Measurements from ENCODE around the gene PITRM1. TPM values are rescaled to one million over a fixed set of nuclear protein-coding genes. Genes with fewer than 3 reads are reported as not detected.

The PITRM1 gene
- total RNA-seq, 1 experiment from 2014 or later = 40.7 TPM

DNA sequence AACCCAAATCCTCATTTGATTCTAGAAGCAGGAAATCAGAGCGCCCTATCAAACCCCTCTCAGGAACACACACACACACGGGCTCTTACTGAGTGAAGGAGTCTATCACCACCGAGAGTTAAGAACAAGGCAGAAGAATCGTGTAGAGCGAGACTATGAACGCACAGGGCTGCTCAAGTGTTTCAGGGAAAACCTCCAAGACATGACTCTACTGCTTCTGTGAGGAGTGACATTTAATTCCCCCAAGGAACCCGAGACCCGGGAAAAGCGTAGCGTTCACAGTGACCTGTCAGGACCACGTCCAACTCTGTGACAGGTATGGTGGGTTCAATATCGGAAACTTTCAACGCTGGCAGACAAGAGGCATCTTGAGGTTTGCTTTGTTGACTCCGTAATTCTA, 21.6 kb downstream of the PITRM1 start:
- Mint-ChIP-seq H3K27me3 (ENCODE audit: low read depth) (no peaks in the 10 kb centered on the region), H3K36me3 (peaks cover 43% of the 10 kb centered on the region), H3K27ac (no peak overlapping the region; the same call in 1 of the 2 replicates), H3K4me1 (no peaks in the 10 kb centered on the region), H3K9me3 (no peaks in the 10 kb centered on the region), H3K4me3 (no peak overlapping the region)
- CTCF ChIA-PET = interaction anchor here (0.6 kb wide), 1 partner anchor 228 kb away, joined by 3 read pairs; no protein-coding TSS in a partner anchor
- no peak for ATAC-seq
- POLR2A ChIA-PET = no interaction called here
- DNase-seq (ENCODE audit: low spot score) = no peak
- TF ChIP-seq SMAD4 (CRISPR knock-in tag; IDR thresholded peaks at IDR 0.05) = no peak
- no peak for TF ChIP-seq HMGA2 (CRISPR knock-in tag; IDR thresholded peaks at IDR 0.05)
- no peak for TF ChIP-seq SP1 (CRISPR knock-in tag; conservative IDR thresholded peaks at IDR 0.05)
- no peak for TF ChIP-seq JAZF1 (CRISPR knock-in tag; IDR thresholded peaks at IDR 0.05)
- TF ChIP-seq, protein P1, sequence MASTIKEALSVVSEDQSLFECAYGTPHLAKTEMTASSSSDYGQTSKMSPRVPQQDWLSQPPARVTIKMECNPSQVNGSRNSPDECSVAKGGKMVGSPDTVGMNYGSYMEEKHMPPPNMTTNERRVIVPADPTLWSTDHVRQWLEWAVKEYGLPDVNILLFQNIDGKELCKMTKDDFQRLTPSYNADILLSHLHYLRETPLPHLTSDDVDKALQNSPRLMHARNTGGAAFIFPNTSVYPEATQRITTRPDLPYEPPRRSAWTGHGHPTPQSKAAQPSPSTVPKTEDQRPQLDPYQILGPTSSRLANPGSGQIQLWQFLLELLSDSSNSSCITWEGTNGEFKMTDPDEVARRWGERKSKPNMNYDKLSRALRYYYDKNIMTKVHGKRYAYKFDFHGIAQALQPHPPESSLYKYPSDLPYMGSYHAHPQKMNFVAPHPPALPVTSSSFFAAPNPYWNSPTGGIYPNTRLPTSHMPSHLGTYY (CRISPR knock-in tag; IDR thresholded peaks at IDR 0.05) = no peak
- no peak for TF ChIP-seq GABPB1 (CRISPR knock-in tag; IDR thresholded peaks at IDR 0.05)
- TF ChIP-seq ZNF219 (CRISPR knock-in tag; IDR thresholded peaks at IDR 0.05; ENCODE audit: borderline replicate concordance) = no peak
- TF ChIP-seq ELF4 (CRISPR knock-in tag; IDR thresholded peaks at IDR 0.05; ENCODE audit: low read depth) = no peak
- TF ChIP-seq OVOL2 (CRISPR knock-in tag; IDR thresholded peaks at IDR 0.05; ENCODE audit: borderline replicate concordance) = no peak
- TF ChIP-seq ZNF423 (CRISPR knock-in tag; IDR thresholded peaks at IDR 0.05) = no peak
- TF ChIP-seq, protein P2, sequence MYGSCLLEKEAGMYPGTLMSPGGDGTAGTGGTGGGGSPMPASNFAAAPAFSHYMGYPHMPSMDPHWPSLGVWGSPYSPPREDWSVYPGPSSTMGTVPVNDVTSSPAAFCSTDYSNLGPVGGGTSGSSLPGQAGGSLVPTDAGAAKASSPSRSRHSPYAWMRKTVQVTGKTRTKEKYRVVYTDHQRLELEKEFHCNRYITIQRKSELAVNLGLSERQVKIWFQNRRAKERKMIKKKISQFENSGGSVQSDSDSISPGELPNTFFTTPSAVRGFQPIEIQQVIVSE (CRISPR knock-in tag; IDR thresholded peaks at IDR 0.05; ENCODE audit: borderline replicate concordance) = no peak
- TF ChIP-seq, protein P3, sequence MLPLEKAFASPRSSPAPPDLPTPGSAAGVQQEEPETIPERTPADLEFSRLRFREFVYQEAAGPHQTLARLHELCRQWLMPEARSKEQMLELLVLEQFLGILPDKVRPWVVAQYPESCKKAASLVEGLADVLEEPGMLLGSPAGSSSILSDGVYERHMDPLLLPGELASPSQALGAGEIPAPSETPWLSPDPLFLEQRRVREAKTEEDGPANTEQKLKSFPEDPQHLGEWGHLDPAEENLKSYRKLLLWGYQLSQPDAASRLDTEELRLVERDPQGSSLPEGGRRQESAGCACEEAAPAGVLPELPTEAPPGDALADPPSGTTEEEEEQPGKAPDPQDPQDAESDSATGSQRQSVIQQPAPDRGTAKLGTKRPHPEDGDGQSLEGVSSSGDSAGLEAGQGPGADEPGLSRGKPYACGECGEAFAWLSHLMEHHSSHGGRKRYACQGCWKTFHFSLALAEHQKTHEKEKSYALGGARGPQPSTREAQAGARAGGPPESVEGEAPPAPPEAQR (CRISPR knock-in tag; IDR thresholded peaks at IDR 0.05) = no peak
- TF ChIP-seq PRRX2 (CRISPR knock-in tag; IDR thresholded peaks at IDR 0.05) = no peak
- no peak for TF ChIP-seq NR1H2 (CRISPR knock-in tag; IDR thresholded peaks at IDR 0.05)
- TF ChIP-seq, protein P4, sequence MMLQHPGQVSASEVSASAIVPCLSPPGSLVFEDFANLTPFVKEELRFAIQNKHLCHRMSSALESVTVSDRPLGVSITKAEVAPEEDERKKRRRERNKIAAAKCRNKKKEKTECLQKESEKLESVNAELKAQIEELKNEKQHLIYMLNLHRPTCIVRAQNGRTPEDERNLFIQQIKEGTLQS (CRISPR knock-in tag; conservative IDR thresholded peaks at IDR 0.05) = no peak
- TF ChIP-seq ETV6 (CRISPR knock-in tag; IDR thresholded peaks at IDR 0.05) = no peak
- TF ChIP-seq FOXP1 (CRISPR knock-in tag; IDR thresholded peaks at IDR 0.05; ENCODE audit: borderline replicate concordance) = no peak
- TF ChIP-seq, protein P5, sequence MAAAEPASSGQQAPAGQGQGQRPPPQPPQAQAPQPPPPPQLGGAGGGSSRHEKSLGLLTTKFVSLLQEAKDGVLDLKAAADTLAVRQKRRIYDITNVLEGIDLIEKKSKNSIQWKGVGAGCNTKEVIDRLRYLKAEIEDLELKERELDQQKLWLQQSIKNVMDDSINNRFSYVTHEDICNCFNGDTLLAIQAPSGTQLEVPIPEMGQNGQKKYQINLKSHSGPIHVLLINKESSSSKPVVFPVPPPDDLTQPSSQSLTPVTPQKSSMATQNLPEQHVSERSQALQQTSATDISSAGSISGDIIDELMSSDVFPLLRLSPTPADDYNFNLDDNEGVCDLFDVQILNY (CRISPR knock-in tag; IDR thresholded peaks at IDR 0.05) = no peak

DNA sequence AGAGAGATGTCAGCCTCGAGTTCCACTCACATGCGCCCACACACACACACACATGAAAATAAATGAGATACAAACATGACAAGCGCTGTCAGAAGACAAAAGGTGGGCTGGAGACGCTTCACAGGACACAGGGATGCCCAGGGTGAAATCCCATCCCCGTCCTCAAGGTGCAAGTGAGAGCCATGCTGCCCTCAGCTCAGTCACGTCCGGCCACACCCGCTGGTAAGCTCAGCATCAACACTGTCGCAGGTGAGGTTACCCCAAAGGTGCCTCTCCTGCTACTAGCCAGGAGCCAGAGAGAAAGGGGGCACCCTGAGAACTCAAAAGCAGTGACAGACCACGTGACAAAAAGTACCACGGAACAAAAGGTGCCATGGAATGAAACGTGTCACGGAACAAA, 22.2 kb downstream of the PITRM1 start:
- Mint-ChIP-seq H3K9me3 (no peaks in the 10 kb centered on the region), H3K4me1 (no peaks in the 10 kb centered on the region), H3K4me3 (no peak overlapping the region), H3K27ac (no peak overlapping the region), H3K36me3 (peaks cover 47% of the 10 kb centered on the region), H3K27me3 (ENCODE audit: low read depth) (no peaks in the 10 kb centered on the region)
- no peak for ATAC-seq
- ChIA-PET POLR2A (no interaction called here), CTCF (interaction anchor here (0.6 kb wide), 1 partner anchor 227 kb away, joined by 3 read pairs; no protein-coding TSS in a partner anchor)
- DNase-seq (ENCODE audit: low spot score) = no peak
- TF ChIP-seq, protein P6, sequence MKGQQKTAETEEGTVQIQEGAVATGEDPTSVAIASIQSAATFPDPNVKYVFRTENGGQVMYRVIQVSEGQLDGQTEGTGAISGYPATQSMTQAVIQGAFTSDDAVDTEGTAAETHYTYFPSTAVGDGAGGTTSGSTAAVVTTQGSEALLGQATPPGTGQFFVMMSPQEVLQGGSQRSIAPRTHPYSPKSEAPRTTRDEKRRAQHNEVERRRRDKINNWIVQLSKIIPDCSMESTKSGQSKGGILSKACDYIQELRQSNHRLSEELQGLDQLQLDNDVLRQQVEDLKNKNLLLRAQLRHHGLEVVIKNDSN (CRISPR knock-in tag; IDR thresholded peaks at IDR 0.05) = no peak
- TF ChIP-seq, protein P3 (CRISPR knock-in tag; IDR thresholded peaks at IDR 0.05) = no peak
- TF ChIP-seq, protein P7, sequence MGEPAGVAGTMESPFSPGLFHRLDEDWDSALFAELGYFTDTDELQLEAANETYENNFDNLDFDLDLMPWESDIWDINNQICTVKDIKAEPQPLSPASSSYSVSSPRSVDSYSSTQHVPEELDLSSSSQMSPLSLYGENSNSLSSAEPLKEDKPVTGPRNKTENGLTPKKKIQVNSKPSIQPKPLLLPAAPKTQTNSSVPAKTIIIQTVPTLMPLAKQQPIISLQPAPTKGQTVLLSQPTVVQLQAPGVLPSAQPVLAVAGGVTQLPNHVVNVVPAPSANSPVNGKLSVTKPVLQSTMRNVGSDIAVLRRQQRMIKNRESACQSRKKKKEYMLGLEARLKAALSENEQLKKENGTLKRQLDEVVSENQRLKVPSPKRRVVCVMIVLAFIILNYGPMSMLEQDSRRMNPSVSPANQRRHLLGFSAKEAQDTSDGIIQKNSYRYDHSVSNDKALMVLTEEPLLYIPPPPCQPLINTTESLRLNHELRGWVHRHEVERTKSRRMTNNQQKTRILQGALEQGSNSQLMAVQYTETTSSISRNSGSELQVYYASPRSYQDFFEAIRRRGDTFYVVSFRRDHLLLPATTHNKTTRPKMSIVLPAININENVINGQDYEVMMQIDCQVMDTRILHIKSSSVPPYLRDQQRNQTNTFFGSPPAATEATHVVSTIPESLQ (CRISPR knock-in tag; IDR thresholded peaks at IDR 0.05) = no peak
- no peak for TF ChIP-seq NR1H2 (CRISPR knock-in tag; IDR thresholded peaks at IDR 0.05)
- no peak for TF ChIP-seq SOX15 (CRISPR knock-in tag; IDR thresholded peaks at IDR 0.05)
- TF ChIP-seq ZNF423 (CRISPR knock-in tag; IDR thresholded peaks at IDR 0.05) = no peak
- TF ChIP-seq NR2C2 (CRISPR knock-in tag; IDR thresholded peaks at IDR 0.05) = no peak
- TF ChIP-seq GABPB1 (CRISPR knock-in tag; IDR thresholded peaks at IDR 0.05) = no peak
- TF ChIP-seq MXD4 (CRISPR knock-in tag; IDR thresholded peaks at IDR 0.05; ENCODE audit: borderline replicate concordance) = no peak
- TF ChIP-seq, protein P8, sequence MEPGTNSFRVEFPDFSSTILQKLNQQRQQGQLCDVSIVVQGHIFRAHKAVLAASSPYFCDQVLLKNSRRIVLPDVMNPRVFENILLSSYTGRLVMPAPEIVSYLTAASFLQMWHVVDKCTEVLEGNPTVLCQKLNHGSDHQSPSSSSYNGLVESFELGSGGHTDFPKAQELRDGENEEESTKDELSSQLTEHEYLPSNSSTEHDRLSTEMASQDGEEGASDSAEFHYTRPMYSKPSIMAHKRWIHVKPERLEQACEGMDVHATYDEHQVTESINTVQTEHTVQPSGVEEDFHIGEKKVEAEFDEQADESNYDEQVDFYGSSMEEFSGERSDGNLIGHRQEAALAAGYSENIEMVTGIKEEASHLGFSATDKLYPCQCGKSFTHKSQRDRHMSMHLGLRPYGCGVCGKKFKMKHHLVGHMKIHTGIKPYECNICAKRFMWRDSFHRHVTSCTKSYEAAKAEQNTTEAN (CRISPR knock-in tag; IDR thresholded peaks at IDR 0.05) = no peak
